ENCODE results near the gene BAZ2B.
A peak's percentile ranks its signal among the peaks of the same experiment; 100 is the strongest.
"Not testable (repeated sequence)": the region's sequence is repeated elsewhere in the genome, so short reads cannot be mapped to it uniquely, and the experiment has no call there.

Gene BAZ2B

DNA sequence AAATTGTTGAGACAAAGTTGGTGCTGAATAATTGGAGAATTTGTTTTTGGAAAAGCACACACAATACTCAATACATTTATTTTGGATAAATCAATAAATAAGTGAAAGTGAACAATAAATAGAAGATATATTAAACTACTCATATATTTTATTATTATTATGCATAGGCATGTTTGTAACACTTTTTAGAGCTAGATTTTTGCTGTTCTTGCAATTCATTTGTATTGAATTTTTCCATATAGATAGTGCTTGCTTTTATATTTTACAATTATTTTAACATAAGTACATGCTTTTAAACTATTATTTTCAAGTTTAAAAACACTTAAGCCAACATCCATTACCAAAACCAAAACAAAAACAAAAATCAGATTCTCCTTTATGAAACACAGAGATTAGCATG, 43.9 kb downstream of the BAZ2B start:
- DNase-seq = no peak

DNA sequence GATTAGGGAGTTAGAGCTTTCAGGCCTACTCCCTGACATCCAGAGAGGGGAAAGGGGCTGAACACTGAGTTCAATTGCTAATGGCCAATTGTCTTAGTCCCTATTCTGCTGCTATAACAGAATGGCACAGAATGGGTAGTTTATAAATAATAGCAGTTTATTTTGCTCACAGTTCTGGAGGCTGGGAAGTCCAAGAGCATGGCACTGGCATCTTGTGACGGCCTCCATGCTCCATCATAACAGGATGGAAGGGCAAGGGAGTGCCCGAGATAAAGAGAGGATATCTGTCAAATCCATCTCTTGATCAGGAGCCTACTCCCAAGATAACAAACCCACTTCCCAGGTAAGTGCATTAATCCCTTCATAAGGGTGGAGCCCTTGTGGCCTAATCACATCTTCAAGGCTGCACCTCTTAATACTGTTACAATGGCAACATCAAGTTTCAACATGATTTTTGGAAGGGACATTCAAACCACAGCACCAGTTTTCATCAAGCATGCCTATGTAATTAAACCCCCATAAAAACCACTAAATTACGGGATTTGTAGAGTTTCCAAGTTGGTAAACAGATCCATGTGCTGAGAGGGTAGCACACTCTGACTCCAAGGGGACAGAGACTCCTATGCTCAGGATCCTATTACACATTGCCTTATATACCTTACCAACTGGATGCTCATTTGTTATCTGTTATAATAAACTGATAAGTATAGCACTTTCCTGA, 44.6 kb downstream of the BAZ2B start:
- no peak for DNase-seq

DNA sequence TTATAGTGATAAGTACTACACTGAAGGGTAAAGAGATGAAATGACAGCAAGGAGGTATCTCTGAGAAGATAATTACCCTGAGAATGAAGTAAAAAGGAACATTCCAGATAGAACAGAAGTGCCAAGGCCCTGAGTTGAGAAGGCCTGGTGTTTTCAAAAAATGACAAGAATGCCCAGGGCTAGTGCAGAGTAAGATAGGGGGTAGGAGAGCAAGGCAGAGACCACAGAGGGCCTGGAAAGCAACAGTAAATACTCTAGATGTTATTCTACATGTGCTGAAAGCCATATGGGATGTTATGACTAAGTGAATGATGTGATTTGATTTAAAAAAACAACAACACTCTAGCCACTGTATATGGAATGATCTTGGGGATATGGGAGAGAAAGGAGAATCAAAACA, 52.3 kb downstream of the BAZ2B start:
- DNase-seq = peak; percentile 80

DNA sequence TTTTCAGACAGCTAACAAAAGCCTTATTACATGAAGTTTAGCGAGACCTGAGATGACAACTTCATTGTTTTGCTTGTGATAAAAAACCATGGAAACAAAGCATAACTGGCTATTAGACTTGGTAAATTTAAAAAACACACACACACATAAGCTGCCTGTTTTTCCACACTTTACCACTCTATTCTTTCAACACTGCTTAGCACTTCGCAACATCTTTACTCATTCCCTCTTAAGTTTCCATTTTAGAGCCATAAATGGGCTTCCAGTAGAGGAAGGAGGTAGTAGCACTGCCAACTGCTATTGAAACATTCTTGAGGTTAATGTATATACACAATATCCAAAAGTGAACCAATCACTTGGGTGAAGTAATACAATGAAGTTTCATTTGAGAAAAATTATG, 54.1 kb downstream of the BAZ2B start:
- DNase-seq = peak; percentile 61

DNA sequence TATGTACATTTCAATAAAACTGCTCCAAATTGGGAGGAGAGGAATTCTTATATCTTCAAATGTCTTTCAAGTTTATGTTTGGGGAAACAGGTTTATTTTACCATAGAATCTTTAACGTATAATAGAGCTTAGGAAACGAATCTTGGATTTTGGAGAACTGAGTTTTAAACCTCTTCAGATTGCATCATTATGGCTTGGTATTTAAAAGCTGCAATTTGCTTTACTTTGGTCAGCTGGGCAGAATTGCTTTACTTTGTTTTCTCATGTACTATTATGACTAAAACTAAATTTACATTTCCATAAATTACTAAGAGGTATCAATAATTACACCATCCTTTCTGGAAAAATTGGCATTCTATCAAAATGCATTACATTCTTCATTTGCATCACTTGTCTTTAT, 54.6 kb downstream of the BAZ2B start:
- no peak for DNase-seq

DNA sequence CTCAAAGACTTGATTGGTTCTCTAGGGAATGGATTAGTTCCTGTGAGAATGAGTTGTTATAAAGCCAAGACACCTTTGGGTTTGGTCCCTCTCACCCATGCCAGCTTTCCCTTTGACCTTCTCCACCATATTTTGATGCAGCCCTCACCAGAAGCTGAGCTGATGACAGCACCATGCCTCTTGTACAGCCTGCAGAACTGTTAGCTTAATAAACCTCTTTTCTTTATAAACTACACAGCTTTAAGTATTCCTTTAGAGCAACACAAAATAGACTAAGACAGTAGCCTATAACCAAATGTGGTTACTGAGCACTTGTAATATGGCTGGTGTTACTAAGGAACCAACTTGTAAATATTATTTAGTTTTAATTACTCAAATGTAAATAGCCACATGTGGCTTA, 55.1 kb downstream of the BAZ2B start:
- DNase-seq = no peak

DNA sequence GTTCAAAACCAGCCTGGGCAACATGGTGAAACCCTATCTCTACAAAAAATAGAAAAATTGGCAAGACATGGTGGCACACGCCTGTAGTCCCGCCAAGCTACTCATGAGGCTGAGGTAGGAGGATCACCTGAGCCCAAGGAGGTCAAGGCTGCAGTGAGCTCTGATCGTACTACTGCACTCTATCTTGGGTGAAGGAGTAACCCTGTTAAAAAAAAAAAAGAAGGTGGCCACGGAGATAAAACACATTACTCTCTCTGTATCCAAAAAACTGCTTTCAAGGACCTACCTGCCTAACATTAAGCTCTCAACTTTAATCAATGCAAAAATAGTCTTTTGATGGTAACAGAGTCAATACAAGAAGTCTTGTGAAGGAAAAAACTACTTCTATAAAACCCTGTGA, 57.3 kb downstream of the BAZ2B start:
- DNase-seq = no peak

DNA sequence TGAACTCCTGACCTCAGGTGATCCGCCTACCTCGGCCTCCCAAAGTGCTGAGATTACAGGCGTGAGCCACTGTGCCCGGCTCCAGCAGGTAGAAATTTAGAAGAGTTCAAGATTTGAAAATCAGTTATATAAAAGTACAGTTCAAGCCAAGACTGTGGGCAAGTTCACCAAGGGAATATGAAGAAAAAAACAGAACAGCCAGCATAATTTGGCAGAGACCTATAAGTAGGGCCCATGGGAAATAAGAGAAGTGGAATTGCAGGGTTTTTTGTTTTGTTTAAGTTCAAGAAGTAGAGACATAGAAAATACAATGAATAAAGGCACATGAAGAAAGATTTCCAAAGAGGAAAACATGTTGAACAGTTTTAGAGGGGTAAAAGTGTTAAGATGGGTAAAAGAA, 57.9 kb downstream of the BAZ2B start:
- no peak for DNase-seq

DNA sequence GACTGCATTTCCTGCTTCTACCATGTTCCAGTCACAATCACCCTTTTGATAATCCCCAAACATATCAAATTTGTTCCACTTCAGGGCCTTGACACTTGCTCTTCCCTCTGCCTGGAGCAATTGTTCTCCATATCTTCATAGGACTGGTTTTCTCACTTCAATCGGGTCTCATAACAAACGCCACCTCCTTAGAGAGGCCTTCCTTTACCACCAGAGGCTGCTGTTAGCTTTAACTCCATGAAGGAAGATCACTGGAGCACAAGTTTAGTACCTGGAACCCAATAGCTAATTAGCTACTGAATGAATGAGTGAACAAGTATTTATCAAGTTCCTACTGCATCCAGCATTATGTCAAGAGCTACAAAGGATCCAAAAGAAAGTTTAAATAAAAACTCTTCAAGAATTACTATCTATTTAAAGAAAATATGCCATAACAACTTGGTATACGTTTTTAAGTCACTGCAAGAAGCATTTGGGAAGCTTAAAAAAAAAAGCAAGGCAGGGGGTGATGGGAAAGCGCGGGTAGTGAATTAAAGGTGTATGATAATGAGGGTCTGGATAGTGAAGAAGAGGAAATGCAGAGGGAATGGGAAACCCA, 58.8 kb downstream of the BAZ2B start:
- DNase-seq = no peak

DNA sequence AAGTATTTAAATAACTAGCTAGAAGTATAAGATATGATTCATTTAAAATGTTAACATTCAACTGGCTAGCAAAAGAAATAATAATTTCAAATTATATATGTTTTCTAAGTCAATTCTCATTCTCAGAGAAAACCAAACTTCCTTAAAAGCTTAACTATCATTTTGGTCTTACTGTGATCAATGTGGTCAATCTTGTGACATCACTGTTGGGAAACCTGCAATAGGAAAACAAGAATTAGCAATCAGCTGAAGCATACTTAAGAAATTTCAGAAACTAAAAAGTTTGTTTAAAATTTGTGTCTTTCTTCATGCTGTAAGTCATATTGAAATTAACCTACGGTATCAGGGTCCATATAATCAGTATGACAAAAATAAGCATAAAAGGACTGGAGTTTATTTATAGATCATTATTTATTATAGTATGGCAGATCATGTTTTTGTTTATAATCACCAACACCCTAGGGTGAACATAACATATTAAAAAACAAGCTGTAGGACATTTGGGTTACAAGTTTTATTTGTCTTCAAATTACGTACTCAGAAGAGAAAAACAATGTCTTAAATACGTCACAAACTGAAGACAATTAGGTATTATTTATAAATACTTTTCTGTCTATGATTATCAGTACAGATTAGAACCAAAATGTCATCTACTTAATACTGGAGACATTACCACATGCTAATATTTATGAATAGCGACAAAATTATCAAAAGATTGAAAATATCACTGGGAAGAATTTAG, 60.5 kb downstream of the BAZ2B start:
- no peak for DNase-seq

DNA sequence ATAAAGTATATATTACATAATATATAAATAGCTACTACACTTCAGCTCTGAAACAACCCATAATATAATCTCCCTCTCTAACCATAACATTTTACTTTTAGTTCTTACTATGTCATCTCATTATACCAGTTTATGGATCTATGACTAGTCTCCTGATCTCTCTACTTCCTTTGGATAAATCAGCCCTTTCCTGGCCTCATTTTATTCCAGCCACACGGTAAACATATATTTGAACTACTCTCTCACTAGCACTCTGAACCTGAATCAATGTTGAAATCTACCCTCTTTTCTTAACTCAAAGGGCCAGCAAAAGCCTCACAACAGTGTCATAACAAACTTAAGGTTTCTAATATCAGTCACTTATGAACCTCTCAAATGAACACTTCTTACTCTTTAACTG, 62.6 kb downstream of the BAZ2B start:
- no peak for DNase-seq

DNA sequence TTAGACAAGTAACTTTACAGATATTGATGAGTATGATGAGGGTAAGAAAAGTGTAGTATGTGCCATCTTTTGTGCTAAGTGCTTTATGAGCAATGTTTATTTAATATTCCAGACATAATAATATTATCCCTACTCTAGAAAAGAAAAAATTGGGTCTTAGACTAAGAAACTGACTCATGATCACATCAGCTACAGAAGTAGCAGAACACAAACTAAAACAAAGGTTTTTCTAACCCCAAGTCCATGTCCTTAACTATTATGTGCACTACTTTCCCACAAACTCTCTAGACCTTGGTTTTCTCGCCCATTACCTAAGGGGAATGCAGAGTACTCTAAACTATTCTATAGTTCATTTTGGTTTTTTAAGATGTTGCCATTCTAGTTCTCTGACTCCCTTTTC, 64.5 kb downstream of the BAZ2B start:
- no peak for DNase-seq

DNA sequence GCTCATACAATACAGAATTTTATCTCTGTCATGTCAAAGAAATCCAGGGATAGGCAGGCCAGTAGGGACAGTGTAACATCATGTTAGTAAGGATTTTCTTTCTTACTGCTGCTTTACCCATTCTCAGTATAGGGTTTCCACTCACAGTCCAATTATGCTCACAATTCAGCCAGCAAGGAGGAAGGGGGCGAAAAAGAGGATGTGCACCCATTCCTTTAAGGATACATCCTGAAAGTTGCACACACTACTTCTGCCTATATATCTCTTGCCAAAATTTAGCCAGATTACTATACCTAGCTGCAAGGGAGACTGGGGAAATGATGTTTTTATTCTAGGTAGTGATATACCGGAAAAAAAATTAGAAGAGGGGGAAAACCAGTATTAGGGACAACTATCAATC, 66.1 kb downstream of the BAZ2B start:
- no peak for DNase-seq

DNA sequence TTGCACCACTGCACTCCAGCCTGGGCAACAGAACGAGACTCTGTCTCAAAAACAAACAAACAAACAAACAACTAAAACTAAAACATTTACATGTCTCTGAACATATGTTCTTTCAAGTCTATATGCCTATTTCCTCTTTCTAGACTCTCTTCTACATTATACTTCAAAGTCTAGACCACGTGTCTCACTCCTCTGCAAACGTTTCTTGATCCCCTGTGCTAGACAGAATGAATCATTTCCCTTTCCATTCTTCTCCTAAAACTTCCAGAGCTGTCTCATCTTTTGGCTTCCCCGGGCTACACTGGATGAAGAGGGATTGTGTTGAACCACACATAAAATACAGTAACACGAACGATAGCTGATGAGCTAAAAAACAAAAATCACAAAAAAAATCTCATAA, 67.1 kb downstream of the BAZ2B start:
- DNase-seq = peak; percentile 19

DNA sequence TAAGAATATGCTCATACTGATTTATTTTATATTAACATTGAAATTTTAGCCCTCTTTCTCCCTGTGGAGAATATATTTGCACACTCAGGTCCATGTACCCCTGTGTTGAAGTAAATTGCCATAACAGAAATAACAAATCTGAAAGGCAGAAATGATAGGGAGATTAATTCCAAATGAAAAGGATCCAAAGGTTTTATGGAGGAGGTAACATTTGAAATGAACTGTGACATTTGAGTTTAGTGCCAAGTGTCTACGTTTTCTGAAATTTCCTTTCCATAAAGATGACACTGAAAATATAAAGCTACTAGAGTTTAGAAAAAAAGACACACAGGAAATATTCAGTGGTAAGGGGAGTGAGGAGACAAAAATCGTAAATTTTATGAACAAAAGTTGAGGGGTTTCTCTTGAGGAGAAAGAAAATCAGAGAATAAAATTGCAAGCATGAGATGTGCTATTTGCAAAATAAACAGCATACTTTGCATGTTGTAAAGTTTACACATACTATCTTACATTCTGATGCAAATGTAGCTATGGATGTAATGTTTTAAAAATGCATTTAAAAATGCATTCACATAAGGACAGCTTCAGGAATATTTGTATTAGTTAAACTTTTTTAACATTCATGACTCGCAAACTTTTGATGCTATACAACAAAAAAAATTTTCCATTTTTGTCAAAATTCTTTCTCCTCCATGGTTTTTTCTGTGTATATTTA, 69.5 kb downstream of the BAZ2B start:
- peak; percentile 15 for DNase-seq

DNA sequence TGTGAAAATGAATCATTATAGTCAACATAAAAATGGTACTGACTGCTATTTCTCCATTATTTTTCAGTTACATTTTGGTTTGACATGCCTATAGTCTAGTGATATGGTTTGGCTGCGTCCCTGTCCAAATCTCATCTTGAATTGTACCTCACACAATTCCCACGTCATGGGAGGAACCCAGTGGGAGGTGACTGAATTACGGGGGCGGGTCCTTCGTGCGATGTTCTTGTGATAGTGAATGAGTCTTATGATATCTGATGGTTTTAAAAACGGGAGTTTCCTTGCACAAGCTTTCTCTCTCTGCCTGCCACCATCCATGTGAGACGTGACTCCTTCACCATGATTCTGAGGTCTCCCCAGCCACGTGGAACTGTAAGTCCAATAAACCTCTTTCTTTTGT, 70.3 kb downstream of the BAZ2B start:
- no peak for DNase-seq

DNA sequence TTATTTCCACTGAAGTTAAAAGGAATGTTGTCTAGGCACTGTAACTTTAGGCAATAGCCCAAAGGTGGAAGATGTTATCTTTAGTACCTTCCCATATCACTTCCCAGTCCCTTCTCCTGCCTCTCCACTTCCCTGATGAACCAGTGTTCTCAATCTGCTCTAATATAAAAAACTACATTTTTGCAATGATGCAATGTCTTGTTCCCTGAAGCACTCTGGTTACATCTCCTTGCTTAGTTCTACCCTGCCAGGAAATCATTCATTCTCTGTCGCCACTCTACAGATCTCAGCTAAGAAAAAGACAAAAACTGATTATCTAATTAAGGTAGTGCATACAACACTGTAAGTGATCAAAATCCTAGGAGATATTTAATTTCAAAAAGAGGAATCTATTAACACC, 71.3 kb downstream of the BAZ2B start:
- no peak for DNase-seq

DNA sequence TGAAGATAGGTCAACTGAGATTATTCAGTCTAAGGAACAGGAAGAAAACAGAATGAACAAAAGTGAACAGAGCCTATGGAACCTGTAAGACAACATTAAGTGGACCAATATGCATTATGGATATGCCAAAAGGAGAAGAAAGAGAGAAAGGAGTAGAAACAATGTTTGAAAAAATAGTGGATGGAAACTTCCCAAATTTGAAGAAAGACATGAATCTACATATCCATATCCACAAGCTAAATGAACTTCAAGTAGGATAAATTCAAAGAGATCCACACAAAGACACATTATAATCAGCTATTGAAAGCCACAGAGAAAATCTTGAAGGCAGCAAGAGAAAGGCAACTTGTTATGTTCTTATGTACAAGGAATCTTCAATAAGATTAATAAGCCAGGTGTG, 74.2 kb downstream of the BAZ2B start:
- no peak for DNase-seq

DNA sequence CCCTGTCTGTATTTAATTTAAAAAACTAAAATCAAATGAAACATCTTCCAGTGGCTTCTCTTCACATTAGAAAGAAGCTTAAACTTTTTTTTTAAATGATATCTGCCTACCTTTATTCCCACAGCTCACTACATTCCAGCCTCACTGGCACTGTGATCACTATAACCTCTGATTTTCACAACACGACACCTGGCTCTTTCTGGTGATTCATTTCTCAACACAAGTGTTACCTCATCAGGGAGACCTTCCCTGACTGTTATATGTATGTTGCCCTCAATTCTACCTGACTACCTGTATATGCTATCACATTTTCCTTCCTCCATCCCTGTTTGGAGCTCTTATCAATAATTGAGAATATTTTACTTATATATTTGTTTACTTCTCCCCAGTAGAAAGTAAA, 76.6 kb downstream of the BAZ2B start:
- DNase-seq = no peak

DNA sequence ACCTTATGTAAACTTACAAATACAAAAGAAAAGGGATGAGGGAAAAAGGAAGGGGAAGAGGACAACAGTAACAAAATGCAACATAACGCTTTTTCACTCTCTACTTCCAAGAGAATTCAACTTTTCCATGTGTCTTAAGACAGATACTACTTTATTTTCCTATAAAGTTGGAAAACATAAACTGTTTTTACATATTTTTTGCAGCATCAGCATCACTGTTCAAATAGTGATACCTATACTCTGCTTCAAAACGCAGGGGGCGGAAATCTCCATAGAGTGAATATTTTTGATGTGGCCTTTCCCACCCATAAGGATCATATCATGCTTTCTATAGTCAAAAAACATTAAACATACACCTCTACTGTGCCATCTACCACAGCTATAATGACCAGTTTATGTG, 77.5 kb downstream of the BAZ2B start:
- DNase-seq = no peak

DNA sequence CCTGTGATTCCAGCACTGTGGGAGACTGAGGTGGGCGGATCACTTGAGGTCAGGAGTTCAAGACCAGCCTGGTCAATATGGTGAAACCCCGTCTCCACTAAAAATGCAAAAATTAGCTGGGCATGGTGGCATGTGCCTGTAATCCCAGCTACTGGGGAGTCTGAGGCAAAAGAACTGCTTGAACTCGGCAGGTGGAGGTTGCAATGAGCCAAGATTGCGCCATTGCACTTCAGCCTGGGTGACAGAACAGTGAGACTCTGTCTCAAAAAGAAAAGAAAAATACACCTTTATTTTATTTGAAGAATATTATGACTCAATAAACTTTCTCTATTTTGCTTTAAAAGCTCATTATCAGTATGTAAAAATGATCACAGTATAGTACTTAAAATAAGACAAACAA, 81.1 kb downstream of the BAZ2B start:
- DNase-seq = not testable (repeated sequence)

DNA sequence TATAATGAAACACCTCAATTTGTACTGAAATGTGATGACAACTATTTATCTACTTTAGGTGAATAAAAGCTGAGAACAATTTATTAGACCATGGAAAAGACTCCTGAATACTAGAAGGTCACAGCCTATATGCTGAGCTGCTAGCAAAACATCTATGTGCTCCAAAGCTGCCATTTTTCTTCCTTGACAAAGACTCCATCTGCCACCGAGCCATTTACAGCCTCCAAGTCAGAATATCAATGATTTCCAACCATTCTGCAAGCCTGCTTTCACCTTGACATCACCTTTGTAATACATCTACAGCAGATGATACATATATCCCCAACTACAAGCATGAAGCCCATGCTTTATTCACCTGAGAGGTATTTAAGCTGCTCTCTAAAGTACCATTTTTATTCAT, 84.9 kb downstream of the BAZ2B start:
- DNase-seq = no peak

DNA sequence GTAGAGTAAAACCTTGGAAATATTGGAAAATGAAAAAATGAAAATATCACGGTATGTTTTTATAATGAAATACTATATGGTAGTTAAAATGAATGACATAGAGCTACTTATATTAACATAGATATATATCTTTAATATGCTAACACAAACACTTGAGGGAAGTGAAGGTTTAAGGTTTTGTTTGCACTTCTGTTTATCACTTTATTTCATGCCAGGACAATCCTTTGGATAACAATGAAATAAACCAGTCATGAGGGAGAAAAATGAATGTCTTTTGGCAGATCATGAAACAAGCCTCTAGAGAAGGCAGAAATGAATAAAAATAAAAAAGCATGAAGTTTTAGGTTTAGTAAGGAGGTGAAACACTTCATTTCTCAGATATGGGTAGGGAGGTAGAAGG, 89.9 kb downstream of the BAZ2B start:
- no peak for DNase-seq

DNA sequence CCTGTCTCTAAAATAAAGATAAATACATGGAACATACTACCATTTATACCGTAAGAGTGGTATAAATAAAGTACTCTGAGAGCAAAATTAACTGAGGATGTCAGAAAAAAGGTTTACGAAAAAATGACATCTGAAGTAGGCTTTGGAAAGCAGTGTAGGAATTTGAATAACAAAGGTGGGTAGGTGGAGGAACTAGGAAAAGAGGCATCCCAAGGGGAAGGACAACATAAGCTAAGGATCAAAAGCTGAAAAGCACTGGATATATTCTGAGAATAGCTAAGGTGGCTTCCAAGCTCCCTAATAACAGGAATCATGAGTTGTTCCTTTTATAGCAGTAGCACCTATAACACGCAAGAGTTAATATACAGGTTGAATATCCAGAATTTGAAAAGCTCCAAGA, 91.3 kb downstream of the BAZ2B start:
- no peak for DNase-seq

Data from fibroblast of skin of scalp (primary cell).